Sigmoid colon (tissue), 7 donors: ENCODE measurements around the gene TMEM86A. TPM values are rescaled to one million over a fixed set of nuclear protein-coding genes. Genes with fewer than 3 reads are reported as not detected.

ENCODE experiments used
- DNase-seq: peaks from one replicate; pipeline ENCODE4 v3.0.0-alpha.2; 2019
- H3K27ac ChIP-seq, 4 donors: fragments of 200-600 bp; sonication (generic); one replicate each; pipeline ENCODE4 v1.5.1; 2016 to 2019; ENCODE audit warnings: mild to moderate bottlenecking in 1 of 4
- H3K27me3 ChIP-seq, 3 donors: fragments of 200-600 bp; sonication (generic); one replicate each; pipeline ENCODE4 v1.5.1; 2019; ENCODE audit warnings: mild to moderate bottlenecking in 1 of 3
- H3K36me3 ChIP-seq, 4 donors: fragments of 200-600 bp; sonication (generic); one replicate each; pipeline ENCODE4 v1.5.1; 2016 to 2019
- H3K4me1 ChIP-seq, 4 donors: fragments of 200-600 bp; sonication (generic); one replicate each; pipeline ENCODE4 v1.5.1; 2017 to 2019
- H3K4me3 ChIP-seq, 4 donors: fragments of 200-600 bp; sonication (generic); one replicate each; pipeline ENCODE4 v1.5.1; 2017 to 2019; ENCODE audit warnings: mild to moderate bottlenecking in 2 of 4, moderate library complexity in 1 of 4
- H3K9me3 ChIP-seq, 4 donors: fragments of 200-600 bp in 3 of 4; sonication (generic) in 3 of 4; one replicate each; pipeline versions ENCODE4 v1.5.1 to v1.6.1; 2013 to 2019
- EP300 ChIP-seq, 4 donors: sonication (generic); formaldehyde crosslinking; IDR thresholded peaks; one replicate each; pipeline ENCODE4 v1.6.1; 2017; ENCODE audit warnings: antibody characterized with exemption in 4 of 4
- POLR2A ChIP-seq, 2 donors: fragments of 450-650 bp; IDR thresholded peaks; one replicate each; pipeline ENCODE4 v1.6.1; 2016; ENCODE audit warnings: antibody characterized with exemption in 2 of 2, mild to moderate bottlenecking in 2 of 2, moderate library complexity in 2 of 2
- POLR2AphosphoS5 ChIP-seq, 4 donors: sonication (generic); formaldehyde crosslinking; IDR thresholded peaks; one replicate each; pipeline ENCODE4 v1.6.1; 2017; ENCODE audit warnings: antibody characterized with exemption in 4 of 4
- WGBS, 2 donors: extraction: QIAGEN DNeasy Blood & Tissue Kit; methylation state at CpG; one replicate each; pipeline ENCODE4 v1.1.7; 2013; 5-methylcytosine and 5-hydroxymethylcytosine counted together
- intact Hi-C: fragments of 100-400 bp; cut with DNase I; formaldehyde crosslinking; loops from one replicate; pipeline ENCODE4 v1.15.1; 2023
- polyA plus RNA-seq, 3 donors: library from polyadenylated mRNA; stranded (reverse); fragments of 200-250 nt; gene quantifications; one replicate each; pipeline ENCODE4 v1.2.3, GENCODE V29; 2013
- total RNA-seq, 4 donors: library from RNA; depleted of rRNA; stranded (reverse); fragments of >200 nt; gene quantifications; one replicate each; pipeline ENCODE4 v1.1.0, GENCODE V29; 2016
- TF ChIP-seq, protein P1 (sequence below), 4 experiments: fragments of 450-650 bp in 3 of 4; fragments of 200-600 bp in 1 of 4; IDR thresholded peaks; one replicate each; pipeline ENCODE4 v1.5.1; 2016 to 2019; ENCODE audit warnings: antibody characterized with exemption in 4 of 4, mild to moderate bottlenecking in 3 of 4, moderate library complexity in 2 of 4
- donor health status: healthy with polysubstance abuse.
- donor health status: Bipolar disorder and iron deficiency.
- donor health status: healthy.

TMEM86A gene
- total and polyA plus RNA-seq, 7 donors: 1.7 to 5.3 (median 3.7) TPM

DNA sequence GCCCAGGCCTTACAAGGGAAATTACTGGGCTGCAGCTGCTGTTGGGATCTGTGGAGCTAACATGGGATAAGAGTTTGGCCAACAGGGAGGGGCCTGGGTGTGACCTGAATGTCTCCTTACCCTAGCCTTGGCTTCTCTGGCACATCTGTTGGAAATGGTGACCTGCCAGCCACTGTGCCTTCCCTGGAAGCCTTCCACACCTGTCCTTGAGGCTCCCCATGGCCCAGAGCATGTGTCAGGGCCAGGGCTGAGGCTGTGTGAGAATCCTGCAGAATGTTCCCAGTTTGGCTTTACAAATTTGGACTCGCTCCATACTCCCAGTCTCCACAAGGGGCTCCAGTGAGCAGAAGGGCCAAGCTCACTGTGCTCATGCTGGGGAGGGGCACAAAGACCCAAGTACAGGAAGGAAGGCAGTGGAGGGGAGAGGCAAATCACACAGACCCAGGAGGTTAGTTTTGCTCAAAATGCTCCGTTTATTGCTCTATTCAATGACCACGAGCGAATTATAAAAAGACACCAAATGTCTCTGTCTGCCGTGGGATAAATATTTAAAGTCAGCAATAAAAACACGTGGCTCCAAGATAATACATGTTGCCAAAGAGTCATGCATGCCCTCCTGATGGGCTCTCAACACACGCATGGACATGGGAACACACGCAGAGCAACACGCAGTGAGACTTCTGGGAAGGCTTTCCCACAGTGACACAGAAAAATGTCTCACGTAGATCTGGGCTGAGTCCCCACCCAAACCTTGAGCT is 29.1 kb downstream of the TMEM86A start:
- no peaks in the 10 kb centered on the region for H3K9me3 ChIP-seq
- H3K27me3 ChIP-seq: no peaks in the 10 kb centered on the region
- no peak for DNase-seq
- intact Hi-C loops: no loop called here
- TF ChIP-seq, protein P1, sequence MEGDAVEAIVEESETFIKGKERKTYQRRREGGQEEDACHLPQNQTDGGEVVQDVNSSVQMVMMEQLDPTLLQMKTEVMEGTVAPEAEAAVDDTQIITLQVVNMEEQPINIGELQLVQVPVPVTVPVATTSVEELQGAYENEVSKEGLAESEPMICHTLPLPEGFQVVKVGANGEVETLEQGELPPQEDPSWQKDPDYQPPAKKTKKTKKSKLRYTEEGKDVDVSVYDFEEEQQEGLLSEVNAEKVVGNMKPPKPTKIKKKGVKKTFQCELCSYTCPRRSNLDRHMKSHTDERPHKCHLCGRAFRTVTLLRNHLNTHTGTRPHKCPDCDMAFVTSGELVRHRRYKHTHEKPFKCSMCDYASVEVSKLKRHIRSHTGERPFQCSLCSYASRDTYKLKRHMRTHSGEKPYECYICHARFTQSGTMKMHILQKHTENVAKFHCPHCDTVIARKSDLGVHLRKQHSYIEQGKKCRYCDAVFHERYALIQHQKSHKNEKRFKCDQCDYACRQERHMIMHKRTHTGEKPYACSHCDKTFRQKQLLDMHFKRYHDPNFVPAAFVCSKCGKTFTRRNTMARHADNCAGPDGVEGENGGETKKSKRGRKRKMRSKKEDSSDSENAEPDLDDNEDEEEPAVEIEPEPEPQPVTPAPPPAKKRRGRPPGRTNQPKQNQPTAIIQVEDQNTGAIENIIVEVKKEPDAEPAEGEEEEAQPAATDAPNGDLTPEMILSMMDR (IDR thresholded peaks at IDR 0.05): peak; percentile 43 to 71 (median 50)
- no peak for TF ChIP-seq POLR2AphosphoS5 (IDR thresholded peaks at IDR 0.05)
- H3K27ac ChIP-seq: no peak overlapping the region
- no peak overlapping the region for H3K4me3 ChIP-seq
- H3K4me1 ChIP-seq: no peaks in the 10 kb centered on the region
- no peaks in the 10 kb centered on the region for H3K36me3 ChIP-seq
- WGBS, 2 donors: 39 to 50% methylated on average over 10 of the region's 10 CpGs

DNA sequence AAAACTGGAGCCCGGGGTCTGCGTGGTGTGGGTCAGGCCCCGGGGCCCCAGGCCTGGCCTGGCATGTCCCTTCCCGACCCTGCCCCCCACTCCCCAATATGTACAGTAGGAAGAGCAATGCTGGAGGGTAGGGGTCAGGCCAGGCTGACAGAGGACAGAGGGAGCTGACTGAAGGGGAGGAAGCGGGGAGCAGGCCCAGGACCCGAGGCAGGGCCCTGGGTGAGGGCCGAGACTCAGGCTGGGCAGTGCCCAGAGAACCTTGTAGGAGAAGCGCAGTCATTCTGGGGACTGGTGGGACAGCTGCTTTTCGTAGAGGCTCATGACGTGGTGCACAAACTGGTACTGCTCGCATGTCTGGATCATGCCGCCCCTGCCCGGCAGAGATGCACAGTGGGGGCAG is 30.1 kb downstream of the TMEM86A start:
- no peak overlapping the region for H3K27ac ChIP-seq
- TF ChIP-seq POLR2A (IDR thresholded peaks at IDR 0.05): no peak
- no peak for TF ChIP-seq EP300 (IDR thresholded peaks at IDR 0.05)
- TF ChIP-seq, protein P1 (IDR thresholded peaks at IDR 0.05): no peak
- no peak for TF ChIP-seq POLR2AphosphoS5 (IDR thresholded peaks at IDR 0.05)
- no peaks in the 10 kb centered on the region for H3K27me3 ChIP-seq
- no peaks in the 10 kb centered on the region for H3K36me3 ChIP-seq
- WGBS, 2 donors: 90 to 93% methylated on average over 13 of the region's 13 CpGs
- H3K9me3 ChIP-seq: no peaks in the 10 kb centered on the region
- no peak overlapping the region for H3K4me3 ChIP-seq
- no peaks in the 10 kb centered on the region for H3K4me1 ChIP-seq
- intact Hi-C loops: no loop called here
- DNase-seq: no peak

DNA sequence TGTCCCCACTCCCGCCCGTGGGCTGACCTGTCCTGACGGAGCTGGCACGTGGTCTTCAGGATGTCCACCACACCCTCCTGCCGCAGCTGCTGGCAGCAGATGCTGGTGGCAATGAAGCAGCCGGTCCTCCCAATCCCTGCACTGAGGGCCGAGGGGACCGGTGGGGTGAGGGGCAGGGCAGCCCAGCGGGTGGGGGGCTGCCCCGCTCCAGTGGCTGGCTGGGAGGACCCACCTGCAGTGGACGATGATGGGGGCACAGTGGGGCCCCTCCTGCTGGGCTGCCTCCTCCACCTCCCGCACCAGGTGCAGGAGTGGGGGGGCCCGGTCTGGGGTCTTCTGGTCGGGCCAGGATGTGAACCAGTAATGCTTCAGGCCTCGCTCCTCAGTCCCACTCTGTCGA is 30.8 kb downstream of the TMEM86A start:
- Histone ChIP-seq H3K4me1 (no peaks in the 10 kb centered on the region), H3K9me3 (no peaks in the 10 kb centered on the region), H3K4me3 (no peak overlapping the region), H3K27me3 (no peaks in the 10 kb centered on the region), H3K27ac (no peak overlapping the region), H3K36me3 (no peaks in the 10 kb centered on the region)
- TF ChIP-seq, protein P1 (IDR thresholded peaks at IDR 0.05): no peak
- intact Hi-C loops: no loop called here
- no peak for DNase-seq
- 89 to 92% methylated on average over 16 of the region's 16 CpGs for WGBS, 2 donors

DNA sequence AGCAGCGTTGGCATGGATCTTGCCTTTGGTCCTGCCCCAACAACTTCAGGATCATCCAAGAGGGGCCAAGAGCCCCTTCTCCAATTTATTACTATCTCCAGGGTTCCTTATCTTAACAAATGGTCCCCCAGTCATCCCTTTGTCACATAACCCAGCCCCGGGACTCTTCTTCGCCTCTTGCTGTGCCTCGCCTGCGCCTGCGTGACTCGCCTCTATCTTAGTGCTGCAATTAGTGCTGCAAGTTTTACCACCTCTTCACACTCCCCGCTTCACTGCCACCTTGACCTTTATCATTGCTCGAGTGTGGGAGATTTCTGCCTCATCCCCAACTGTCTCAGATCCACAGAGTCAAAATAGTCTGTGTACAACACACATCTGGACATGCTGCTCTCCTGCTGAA is 31.4 kb downstream of the TMEM86A start:
- no peak overlapping the region for H3K4me3 ChIP-seq
- no peak for DNase-seq
- intact Hi-C loops: loop anchor here (5.0 kb wide), 2 partner anchors 33 to 203 kb away; partner anchors contain the start of genes TMEM86A and TSG101
- no peaks in the 10 kb centered on the region for H3K4me1 ChIP-seq
- H3K9me3 ChIP-seq: no peaks in the 10 kb centered on the region
- WGBS, 2 donors: 85 to 88% methylated on average over 9 of the region's 9 CpGs
- no peak overlapping the region for H3K27ac ChIP-seq
- H3K36me3 ChIP-seq: no peaks in the 10 kb centered on the region
- no peaks in the 10 kb centered on the region for H3K27me3 ChIP-seq
- TF ChIP-seq POLR2A (IDR thresholded peaks at IDR 0.05): no peak
- TF ChIP-seq, protein P1 (IDR thresholded peaks at IDR 0.05): no peak
- TF ChIP-seq POLR2AphosphoS5 (IDR thresholded peaks at IDR 0.05): no peak

DNA sequence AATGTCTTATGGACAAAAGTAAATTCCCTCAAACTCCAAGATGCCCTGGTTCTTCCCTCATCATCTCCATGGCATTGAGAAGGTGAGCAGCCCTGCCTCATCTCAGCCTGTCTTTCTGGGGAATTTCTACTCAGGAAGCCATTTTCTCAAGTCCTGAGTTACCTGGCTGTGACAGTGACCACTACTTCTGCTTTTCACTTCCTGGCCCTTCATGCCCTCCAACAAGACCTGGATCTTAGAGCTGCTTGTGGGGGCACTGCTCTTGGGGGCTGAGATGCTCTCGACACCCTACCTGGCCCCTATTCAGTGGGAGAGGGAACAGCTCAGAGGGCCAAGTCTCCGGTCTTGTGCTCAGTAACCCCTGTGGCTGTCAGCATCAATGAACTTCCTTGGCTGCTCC is 32.9 kb downstream of the TMEM86A start:
- H3K4me1 ChIP-seq: no peaks in the 10 kb centered on the region
- no peaks in the 10 kb centered on the region for H3K9me3 ChIP-seq
- no peak for TF ChIP-seq EP300 (IDR thresholded peaks at IDR 0.05)
- no peak for TF ChIP-seq POLR2AphosphoS5 (IDR thresholded peaks at IDR 0.05)
- TF ChIP-seq, protein P1 (IDR thresholded peaks at IDR 0.05): no peak
- no peak for TF ChIP-seq POLR2A (IDR thresholded peaks at IDR 0.05)
- no peak overlapping the region for H3K4me3 ChIP-seq
- intact Hi-C loops: loop anchor here (5.0 kb wide), 2 partner anchors 34 to 204 kb away; partner anchors contain the start of genes TMEM86A and TSG101
- no peak for DNase-seq
- no peaks in the 10 kb centered on the region for H3K27me3 ChIP-seq
- no peaks in the 10 kb centered on the region for H3K36me3 ChIP-seq
- no peak overlapping the region for H3K27ac ChIP-seq
- 82 to 88% methylated on average over 2 of the region's 2 CpGs for WGBS, 2 donors
